Transverse colon (tissue), 4 donors: Measurements from ENCODE around the gene SYT13.

Experiments used
- EP300 ChIP-seq: sonication (generic); formaldehyde crosslinking; IDR thresholded peaks from one replicate; pipeline ENCODE4 v1.6.1; 2017; ENCODE audit warnings: antibody characterized with exemption, low read depth
- POLR2A ChIP-seq: fragments of 450-650 bp; IDR thresholded peaks from one replicate; pipeline ENCODE4 v1.6.1; 2016; ENCODE audit warnings: antibody characterized with exemption, mild to moderate bottlenecking, moderate library complexity
- POLR2AphosphoS5 ChIP-seq, 3 donors: sonication (generic); formaldehyde crosslinking; IDR thresholded peaks; one replicate each; pipeline ENCODE4 v1.6.1; 2016; ENCODE audit warnings: antibody characterized with exemption in 3 of 3
- TF ChIP-seq, protein P1 (sequence below), 5 experiments: fragments of 200-600 bp in 3 of 5; fragments of 450-650 bp in 2 of 5; sonication (generic) in 3 of 5; IDR thresholded peaks; 1 replicate in 2 of 5; 2 replicates in 3 of 5; pipeline ENCODE4 v1.5.1; 2016 to 2017; ENCODE audit warnings: antibody characterized with exemption in 5 of 5, inconsistent platforms in 3 of 5, mild to moderate bottlenecking in 2 of 5, moderate library complexity in 1 of 5

DNA sequence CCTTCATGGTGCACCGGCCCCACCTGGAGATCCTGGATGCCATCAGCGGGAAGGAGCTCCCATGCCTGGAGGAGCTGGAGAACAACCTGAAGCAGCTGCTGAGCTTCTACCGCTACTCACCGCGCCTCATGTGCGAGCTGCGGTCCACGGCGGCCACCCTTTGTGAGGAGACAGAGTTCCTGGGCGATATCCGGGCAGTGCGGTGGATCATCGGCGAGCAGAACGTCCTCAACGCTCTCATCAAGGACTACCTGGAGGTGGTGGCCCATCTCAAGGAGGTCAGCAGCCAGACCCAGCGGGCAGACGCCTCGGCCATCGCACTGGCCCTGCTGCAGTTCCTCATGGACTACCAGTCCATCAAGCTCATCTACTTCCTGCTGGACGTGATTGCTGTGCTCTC lies 59.2 kb downstream of the SYT13 start:
- TF ChIP-seq POLR2A (no peak), POLR2AphosphoS5 (IDR thresholded peaks at IDR 0.05) (no peak), EP300 (no peak)
- TF ChIP-seq, protein P1, sequence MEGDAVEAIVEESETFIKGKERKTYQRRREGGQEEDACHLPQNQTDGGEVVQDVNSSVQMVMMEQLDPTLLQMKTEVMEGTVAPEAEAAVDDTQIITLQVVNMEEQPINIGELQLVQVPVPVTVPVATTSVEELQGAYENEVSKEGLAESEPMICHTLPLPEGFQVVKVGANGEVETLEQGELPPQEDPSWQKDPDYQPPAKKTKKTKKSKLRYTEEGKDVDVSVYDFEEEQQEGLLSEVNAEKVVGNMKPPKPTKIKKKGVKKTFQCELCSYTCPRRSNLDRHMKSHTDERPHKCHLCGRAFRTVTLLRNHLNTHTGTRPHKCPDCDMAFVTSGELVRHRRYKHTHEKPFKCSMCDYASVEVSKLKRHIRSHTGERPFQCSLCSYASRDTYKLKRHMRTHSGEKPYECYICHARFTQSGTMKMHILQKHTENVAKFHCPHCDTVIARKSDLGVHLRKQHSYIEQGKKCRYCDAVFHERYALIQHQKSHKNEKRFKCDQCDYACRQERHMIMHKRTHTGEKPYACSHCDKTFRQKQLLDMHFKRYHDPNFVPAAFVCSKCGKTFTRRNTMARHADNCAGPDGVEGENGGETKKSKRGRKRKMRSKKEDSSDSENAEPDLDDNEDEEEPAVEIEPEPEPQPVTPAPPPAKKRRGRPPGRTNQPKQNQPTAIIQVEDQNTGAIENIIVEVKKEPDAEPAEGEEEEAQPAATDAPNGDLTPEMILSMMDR (IDR thresholded peaks at IDR 0.05) = no peak
